ENCODE measurements around the gene PLK3. TPM values are rescaled to one million over a fixed set of nuclear protein-coding genes. Genes with fewer than 3 reads are reported as not detected.

The PLK3 gene
- total and polyA plus RNA-seq, 2 experiments from 2014 or later = 8.7 to 15.1 TPM

GRCh38 chr1:44788120-44788860, 11.9 kb upstream of the PLK3 start, which contains the start of gene BEST4 (continued):
- no peak for TF ChIP-seq REST (IDR thresholded peaks at IDR 0.05; ENCODE audit: unreplicated experiment)
- no peak for TF ChIP-seq CTCF (conservative IDR thresholded peaks at IDR 0.05; ENCODE audit: low read depth in 2 of 2)
- no peak for TF ChIP-seq ETS1 (IDR thresholded peaks at IDR 0.05)
- no peak for TF ChIP-seq EZH2phosphoT487 (IDR thresholded peaks at IDR 0.05; ENCODE audit: unreplicated experiment)
- TF ChIP-seq EZH2 (IDR thresholded peaks at IDR 0.05; ENCODE audit: low read depth, unreplicated experiment) = no peak
- TF ChIP-seq ZNF114 (CRISPR knock-in tag; IDR thresholded peaks at IDR 0.05) = no peak
- TF ChIP-seq CREB1 (CRISPR knock-in tag; IDR thresholded peaks at IDR 0.05; ENCODE audit: low read depth) = no peak
- no peak for TF ChIP-seq STAT1 (IDR thresholded peaks at IDR 0.05; ENCODE audit: unreplicated experiment)

GRCh38 chr1:44790968-44791801, 9.0 kb upstream of the PLK3 start:
- Mint-ChIP-seq H3K36me3 (ENCODE audit: low read depth) (no peaks in the 10 kb centered on the region), H3K9me3 (no peaks in the 10 kb centered on the region; the same call in 2 of the 3 replicates), H3K4me3 (no peak overlapping the region; the same call in 2 of the 3 replicates), H3K27ac (no peak overlapping the region), H3K27me3 (ENCODE audit: insufficient read depth, low read depth, poor library complexity) (peaks cover 8% of the 10 kb centered on the region), H3K4me1 (peaks cover 17% of the 10 kb centered on the region)
- Histone ChIP-seq H4K20me1 (replicated peaks; ENCODE audit: insufficient read depth) (no peaks in the 10 kb centered on the region), H2AFZ (no peak overlapping the region), H3K4me3 (no peak overlapping the region), H3K36me3 (ENCODE audit: insufficient read depth) (no peaks in the 10 kb centered on the region), H3F3A (replicated peaks; ENCODE audit: low read depth) (no peaks in the 10 kb centered on the region; the same call in none of the 2 replicates), H3K4me1 (ENCODE audit: insufficient read depth) (peaks cover 7% of the 10 kb centered on the region; the same call in 1 of the 2 replicates), H3K4me2 (no peak overlapping the region), H3K27me3 (ENCODE audit: insufficient read depth) (no peaks in the 10 kb centered on the region), H3K27ac (ENCODE audit: low read depth) (no peak overlapping the region), H3K9me2 (ENCODE audit: insufficient read depth) (no peaks in the 10 kb centered on the region), H3K79me2 (replicated peaks; ENCODE audit: insufficient read depth) (no peaks in the 10 kb centered on the region)
- ATAC-seq (no peak), DNase-seq (ENCODE audit: low spot score) (no peak)
- TF ChIP-seq POLR2AphosphoS5 (IDR thresholded peaks at IDR 0.05; ENCODE audit: low read depth) = no peak
- no peak for TF ChIP-seq STAT1 (IDR thresholded peaks at IDR 0.05; ENCODE audit: unreplicated experiment)

All from GM23338 (cell line).